Natural killer cell (primary cell): ENCODE results near the gene VPS13D. TPM values are rescaled to one million over a fixed set of nuclear protein-coding genes. Genes with fewer than 3 reads are reported as not detected.
"Not testable (repeated sequence)": the region's sequence is repeated elsewhere in the genome, so short reads cannot be mapped to it uniquely, and the experiment has no call there.

Experiments used
- ATAC-seq, 3 donors: fragments of 150-1000 bp in 2 of 3; fragments of 200-7000 bp in 1 of 3; cut with Tn5 transposase; 1 replicate in 1 of 3; 2 replicates in 2 of 3; pipeline ENCODE4 v1.10.0; 2021; ENCODE audit warnings: mild to moderate bottlenecking in 2 of 3, moderate library complexity in 2 of 3
- DNase-seq, 2 donors: peaks; one replicate each; pipeline versions ENCODE4 v3.0.0 to v3.0.0-alpha.2; 2013 to 2021; ENCODE audit warnings: mixed read lengths in 1 of 2
- H3K27ac ChIP-seq: one replicate; pipeline ENCODE4 v1.5.1; 2013; ENCODE audit warnings: mild to moderate bottlenecking, low read length
- H3K27me3 ChIP-seq: one replicate; pipeline ENCODE4 v1.6.1; 2013; ENCODE audit warnings: low read length; ENCODE audit not compliant: control insufficient read depth, insufficient read depth
- H3K36me3 ChIP-seq: one replicate; pipeline ENCODE4 v1.6.1; 2013; ENCODE audit warnings: low read length; ENCODE audit not compliant: control insufficient read depth, insufficient read depth
- H3K4me1 ChIP-seq: one replicate; pipeline ENCODE4 v1.6.1; 2013; ENCODE audit warnings: low read length; ENCODE audit not compliant: control insufficient read depth, insufficient read depth
- H3K4me3 ChIP-seq: one replicate; pipeline ENCODE4 v1.5.1; 2013; ENCODE audit warnings: low read length
- H3K9me3 ChIP-seq: one replicate; pipeline ENCODE4 v1.6.1; 2013; ENCODE audit warnings: low read length; ENCODE audit not compliant: control insufficient read depth, insufficient read depth
- H3K27ac Mint-ChIP-seq, 2 donors: one replicate each; pipeline ENCODE4 v1.8.0; 2022; ENCODE audit warnings: mild to moderate bottlenecking in 2 of 2, mixed read lengths in 2 of 2, moderate library complexity in 1 of 2
- H3K27me3 Mint-ChIP-seq, 2 donors: one replicate each; pipeline ENCODE4 v1.8.0; 2022; ENCODE audit warnings: low read depth in 2 of 2, mixed read lengths in 2 of 2
- H3K36me3 Mint-ChIP-seq: one replicate; pipeline ENCODE4 v1.8.0; 2022; ENCODE audit warnings: mixed read lengths
- H3K4me1 Mint-ChIP-seq, 2 donors: one replicate each; pipeline ENCODE4 v1.8.0; 2022; ENCODE audit warnings: mixed read lengths in 2 of 2
- H3K4me3 Mint-ChIP-seq: one replicate; pipeline ENCODE4 v1.8.0; 2022; ENCODE audit warnings: mild to moderate bottlenecking, moderate library complexity, mixed read lengths
- H3K9me3 Mint-ChIP-seq, 2 donors: one replicate each; pipeline ENCODE4 v1.8.0; 2022; ENCODE audit warnings: mixed read lengths in 2 of 2
- CTCF ChIP-seq: fragments of 200-600 bp; IDR thresholded peaks from one replicate; pipeline ENCODE4 v1.8.0; 2022; ENCODE audit warnings: antibody characterized with exemption
- WGBS: methylation state at CpG from one replicate; pipeline ENCODE4 v1.1.7; 2013; ENCODE audit warnings: missing lambda C conversion rate; ENCODE audit not compliant: insufficient coverage; 5-methylcytosine and 5-hydroxymethylcytosine counted together
- intact Hi-C: fragments of 100-400 bp; cut with micrococcal nuclease; formaldehyde crosslinking; loops from one replicate; pipeline ENCODE4 v1.14.2; 2022
- total RNA-seq, 4 donors: library from RNA; stranded (reverse); fragments of 120-200 nt in 1 of 4; gene quantifications; one replicate each; pipeline versions ENCODE4 v1.2.3 to v1.2.4, GENCODE V29; 2013 to 2022

Gene VPS13D
- total RNA-seq, 3 donors from 2014 or later (not counting 1 experiment from before 2014, with no cell fraction given), result 66.3 to 94.0 (median 81.7) TPM

- ATAC-seq (no peak), DNase-seq (no peak)
- no peak overlapping the region for H3K27ac Mint-ChIP-seq
- H3K4me3 Mint-ChIP-seq, result no peak overlapping the region
- no peaks in the 10 kb centered on the region for H3K27me3 ChIP-seq
- intact Hi-C loops, result no loop called here
- no peak overlapping the region for H3K4me3 ChIP-seq
- H3K9me3 Mint-ChIP-seq, result no peaks in the 10 kb centered on the region
- WGBS, result 88% methylated on average over 4 of the region's 4 CpGs
- no peaks in the 10 kb centered on the region for H3K4me1 Mint-ChIP-seq
- no peak overlapping the region for H3K27ac ChIP-seq
- H3K4me1 ChIP-seq, result no peaks in the 10 kb centered on the region
- H3K36me3 Mint-ChIP-seq, result no peaks in the 10 kb centered on the region
- H3K9me3 ChIP-seq, result no peaks in the 10 kb centered on the region
- no peaks in the 10 kb centered on the region for H3K27me3 Mint-ChIP-seq
- TF ChIP-seq CTCF, result no peak
- H3K36me3 ChIP-seq, result no peaks in the 10 kb centered on the region
Observed at GRCh38 chr1:12219800-12220199, 10.0 kb upstream of the VPS13D start.

GRCh38 chr1:12220890-12221289 is 8.9 kb upstream of the VPS13D start:
- no peak overlapping the region for H3K4me3 ChIP-seq
- Mint-ChIP-seq H3K9me3 (no peaks in the 10 kb centered on the region), H3K4me3 (no peak overlapping the region), H3K27me3 (no peaks in the 10 kb centered on the region), H3K27ac (no peak overlapping the region), H3K4me1 (no peaks in the 10 kb centered on the region), H3K36me3 (no peaks in the 10 kb centered on the region)
- H3K36me3 ChIP-seq, result no peaks in the 10 kb centered on the region
- no peaks in the 10 kb centered on the region for H3K27me3 ChIP-seq
- no peaks in the 10 kb centered on the region for H3K4me1 ChIP-seq
- intact Hi-C loops, result no loop called here
- DNase-seq (no peak), ATAC-seq (no peak)
- no peak for TF ChIP-seq CTCF
- H3K27ac ChIP-seq, result no peak overlapping the region
- 83% methylated on average over 2 of the region's 2 CpGs for WGBS
- H3K9me3 ChIP-seq, result no peaks in the 10 kb centered on the region

- H3K4me1 ChIP-seq, H3K27me3 ChIP-seq, H3K36me3 Mint-ChIP-seq, intact Hi-C loops, H3K4me3 Mint-ChIP-seq, ATAC-seq, H3K36me3 ChIP-seq, H3K27ac Mint-ChIP-seq, DNase-seq, H3K27me3 Mint-ChIP-seq, H3K9me3 ChIP-seq, H3K9me3 Mint-ChIP-seq, H3K27ac ChIP-seq, H3K4me3 ChIP-seq, H3K4me1 Mint-ChIP-seq: not testable (repeated sequence)
- WGBS, result 100% methylated on average over 1 of the region's 1 CpG
Observed at GRCh38 chr1:12222700-12223099, 7.1 kb upstream of the VPS13D start.

GRCh38 chr1:12224092-12224491 is 5.7 kb upstream of the VPS13D start:
- H3K9me3 Mint-ChIP-seq, H3K27me3 ChIP-seq, H3K27ac Mint-ChIP-seq, DNase-seq, ATAC-seq, H3K4me1 Mint-ChIP-seq, H3K36me3 Mint-ChIP-seq, H3K36me3 ChIP-seq, H3K4me3 ChIP-seq, H3K27me3 Mint-ChIP-seq, H3K4me1 ChIP-seq, H3K4me3 Mint-ChIP-seq, intact Hi-C loops, H3K27ac ChIP-seq, H3K9me3 ChIP-seq: not testable (repeated sequence)
- 77% methylated on average over 6 of the region's 6 CpGs for WGBS

- DNase-seq (no peak), ATAC-seq (no peak)
- H3K36me3 Mint-ChIP-seq, result no peaks in the 10 kb centered on the region
- H3K4me3 ChIP-seq, result no peak overlapping the region
- H3K4me1 ChIP-seq, result peaks cover 19% of the 10 kb centered on the region
- H3K9me3 ChIP-seq, result no peaks in the 10 kb centered on the region
- intact Hi-C loops, result no loop called here
- no peaks in the 10 kb centered on the region for H3K27me3 Mint-ChIP-seq
- no peak overlapping the region for H3K27ac ChIP-seq
- no peaks in the 10 kb centered on the region for H3K36me3 ChIP-seq
- H3K27me3 ChIP-seq, result no peaks in the 10 kb centered on the region
- no peaks in the 10 kb centered on the region for H3K9me3 Mint-ChIP-seq
- peak overlapping the region; percentile 78 for H3K4me3 Mint-ChIP-seq
- peaks cover 13% of the 10 kb centered on the region in 2 donors for H3K4me1 Mint-ChIP-seq
- 72% methylated on average over 5 of the region's 7 CpGs for WGBS
- TF ChIP-seq CTCF, result no peak
- peak overlapping the region in 1 of 2 donors; percentile 31 for H3K27ac Mint-ChIP-seq
Observed at GRCh38 chr1:12228979-12229378, 851 bp upstream of the VPS13D start.
